ENCODE measurements around the gene SORCS2. TPM values are rescaled to one million over a fixed set of nuclear protein-coding genes. Genes with fewer than 3 reads are reported as not detected.

SORCS2 gene
- polyA plus RNA-seq, 1 donor from 2014 or later = 1.0 TPM

DNA sequence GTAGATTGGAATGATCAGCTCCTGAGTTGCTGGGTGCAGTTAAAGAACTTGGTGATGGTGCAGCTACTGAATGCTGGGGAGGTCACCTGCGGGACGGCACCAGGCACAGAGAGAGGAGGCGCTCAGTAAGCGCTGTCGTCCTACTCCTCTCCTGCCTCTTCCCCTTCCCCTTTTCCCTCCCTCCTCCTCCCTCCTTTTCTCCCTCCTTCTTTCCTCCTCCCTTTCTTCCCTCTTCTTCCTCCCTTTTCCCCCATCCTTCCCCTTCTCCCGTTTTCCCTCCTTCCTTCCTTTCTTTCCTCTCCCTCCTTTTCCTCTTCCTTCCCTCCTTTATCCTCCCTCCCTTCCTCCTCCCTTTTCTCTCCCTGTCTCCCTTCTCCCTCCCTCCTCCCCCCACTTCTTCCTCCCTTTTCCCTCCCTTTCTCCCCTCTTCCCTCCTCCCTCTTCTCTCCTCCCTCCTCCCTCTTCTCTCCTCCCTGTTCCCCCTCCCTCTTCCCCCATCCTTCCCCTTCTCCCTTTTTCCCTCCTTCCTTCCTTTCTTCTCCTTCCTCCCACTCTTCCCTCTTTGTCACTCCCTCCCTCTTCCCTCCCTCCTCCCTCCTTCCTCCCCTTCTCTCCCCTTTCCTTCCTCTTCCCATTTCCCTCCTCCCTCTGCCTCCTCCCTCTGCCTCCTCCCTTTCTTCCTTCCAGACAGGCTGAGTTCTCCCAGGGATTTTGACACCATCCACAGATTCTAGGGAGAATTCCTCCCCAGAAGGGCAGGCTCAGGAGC is 330.3 kb downstream of the SORCS2 start:
- H3K9ac ChIP-seq (ENCODE audit: low read length) = no peak overlapping the region
- no peak overlapping the region for H2AFZ ChIP-seq (ENCODE audit: low read depth, low read length)
- no peak overlapping the region for H3K4me2 ChIP-seq (ENCODE audit: low read length)
- no peaks in the 10 kb centered on the region for H4K20me1 ChIP-seq (ENCODE audit: insufficient read depth)
- H3K9me3 ChIP-seq (ENCODE audit: low read length) = no peaks in the 10 kb centered on the region
- TF ChIP-seq SMC3 (conservative IDR thresholded peaks at IDR 0.05; ENCODE audit: poor library complexity) = no peak
- no peak for TF ChIP-seq POLR2AphosphoS5 (IDR thresholded peaks at IDR 0.05)
- TF ChIP-seq MXI1 (conservative IDR thresholded peaks at IDR 0.05; ENCODE audit: poor library complexity, severe bottlenecking) = no peak
- TF ChIP-seq EZH2 (IDR thresholded peaks at IDR 0.05; ENCODE audit: borderline replicate concordance, insufficient read depth, low read length, poor library complexity, severe bottlenecking) = no peak
- TF ChIP-seq RAD21 (conservative IDR thresholded peaks at IDR 0.05) = no peak
- TF ChIP-seq, protein P1, sequence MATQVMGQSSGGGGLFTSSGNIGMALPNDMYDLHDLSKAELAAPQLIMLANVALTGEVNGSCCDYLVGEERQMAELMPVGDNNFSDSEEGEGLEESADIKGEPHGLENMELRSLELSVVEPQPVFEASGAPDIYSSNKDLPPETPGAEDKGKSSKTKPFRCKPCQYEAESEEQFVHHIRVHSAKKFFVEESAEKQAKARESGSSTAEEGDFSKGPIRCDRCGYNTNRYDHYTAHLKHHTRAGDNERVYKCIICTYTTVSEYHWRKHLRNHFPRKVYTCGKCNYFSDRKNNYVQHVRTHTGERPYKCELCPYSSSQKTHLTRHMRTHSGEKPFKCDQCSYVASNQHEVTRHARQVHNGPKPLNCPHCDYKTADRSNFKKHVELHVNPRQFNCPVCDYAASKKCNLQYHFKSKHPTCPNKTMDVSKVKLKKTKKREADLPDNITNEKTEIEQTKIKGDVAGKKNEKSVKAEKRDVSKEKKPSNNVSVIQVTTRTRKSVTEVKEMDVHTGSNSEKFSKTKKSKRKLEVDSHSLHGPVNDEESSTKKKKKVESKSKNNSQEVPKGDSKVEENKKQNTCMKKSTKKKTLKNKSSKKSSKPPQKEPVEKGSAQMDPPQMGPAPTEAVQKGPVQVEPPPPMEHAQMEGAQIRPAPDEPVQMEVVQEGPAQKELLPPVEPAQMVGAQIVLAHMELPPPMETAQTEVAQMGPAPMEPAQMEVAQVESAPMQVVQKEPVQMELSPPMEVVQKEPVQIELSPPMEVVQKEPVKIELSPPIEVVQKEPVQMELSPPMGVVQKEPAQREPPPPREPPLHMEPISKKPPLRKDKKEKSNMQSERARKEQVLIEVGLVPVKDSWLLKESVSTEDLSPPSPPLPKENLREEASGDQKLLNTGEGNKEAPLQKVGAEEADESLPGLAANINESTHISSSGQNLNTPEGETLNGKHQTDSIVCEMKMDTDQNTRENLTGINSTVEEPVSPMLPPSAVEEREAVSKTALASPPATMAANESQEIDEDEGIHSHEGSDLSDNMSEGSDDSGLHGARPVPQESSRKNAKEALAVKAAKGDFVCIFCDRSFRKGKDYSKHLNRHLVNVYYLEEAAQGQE (IDR thresholded peaks at IDR 0.05; ENCODE audit: borderline replicate concordance) = no peak
- TF ChIP-seq, protein P2, sequence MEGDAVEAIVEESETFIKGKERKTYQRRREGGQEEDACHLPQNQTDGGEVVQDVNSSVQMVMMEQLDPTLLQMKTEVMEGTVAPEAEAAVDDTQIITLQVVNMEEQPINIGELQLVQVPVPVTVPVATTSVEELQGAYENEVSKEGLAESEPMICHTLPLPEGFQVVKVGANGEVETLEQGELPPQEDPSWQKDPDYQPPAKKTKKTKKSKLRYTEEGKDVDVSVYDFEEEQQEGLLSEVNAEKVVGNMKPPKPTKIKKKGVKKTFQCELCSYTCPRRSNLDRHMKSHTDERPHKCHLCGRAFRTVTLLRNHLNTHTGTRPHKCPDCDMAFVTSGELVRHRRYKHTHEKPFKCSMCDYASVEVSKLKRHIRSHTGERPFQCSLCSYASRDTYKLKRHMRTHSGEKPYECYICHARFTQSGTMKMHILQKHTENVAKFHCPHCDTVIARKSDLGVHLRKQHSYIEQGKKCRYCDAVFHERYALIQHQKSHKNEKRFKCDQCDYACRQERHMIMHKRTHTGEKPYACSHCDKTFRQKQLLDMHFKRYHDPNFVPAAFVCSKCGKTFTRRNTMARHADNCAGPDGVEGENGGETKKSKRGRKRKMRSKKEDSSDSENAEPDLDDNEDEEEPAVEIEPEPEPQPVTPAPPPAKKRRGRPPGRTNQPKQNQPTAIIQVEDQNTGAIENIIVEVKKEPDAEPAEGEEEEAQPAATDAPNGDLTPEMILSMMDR (IDR thresholded peaks at IDR 0.05; ENCODE audit: poor library complexity, severe bottlenecking) = no peak
- H3K9me2 ChIP-seq (ENCODE audit: insufficient read depth, low read length) = no peaks in the 10 kb centered on the region
- no peaks in the 10 kb centered on the region for H3K27me3 ChIP-seq (ENCODE audit: insufficient read depth, low read depth, low read length)
- no peaks in the 10 kb centered on the region for H3F3A ChIP-seq (ENCODE audit: insufficient read depth, low read length, poor library complexity, severe bottlenecking)
- no peaks in the 10 kb centered on the region for H3K79me2 ChIP-seq (replicated peaks; ENCODE audit: insufficient read depth, low read length)
- H3K27ac ChIP-seq (ENCODE audit: low read length) = no peak overlapping the region
- no peak overlapping the region for H3K4me3 ChIP-seq (ENCODE audit: low read length)
- no peaks in the 10 kb centered on the region for H3K36me3 ChIP-seq (ENCODE audit: insufficient read depth, low read length)

DNA sequence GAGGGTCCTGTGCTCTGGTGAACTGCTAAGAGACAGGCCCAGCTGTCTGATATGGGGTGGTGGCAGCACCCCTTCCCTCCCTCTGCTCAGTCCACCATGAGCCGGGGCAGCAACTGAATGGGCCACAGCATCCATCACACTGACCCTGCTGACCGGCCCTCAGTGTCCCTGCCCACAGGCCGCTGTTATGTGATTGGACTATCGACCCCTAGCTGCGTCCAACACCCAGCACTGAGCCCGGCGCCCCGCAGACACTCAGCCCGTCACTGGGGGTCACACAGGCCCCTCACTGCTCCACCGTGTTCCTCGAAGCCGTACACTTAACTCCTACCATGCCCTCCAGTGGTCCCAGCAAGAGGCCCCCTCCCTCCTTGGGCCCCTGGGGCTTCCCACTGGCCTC is 331.2 kb downstream of the SORCS2 start:
- Histone ChIP-seq H3K79me2 (replicated peaks; ENCODE audit: insufficient read depth, low read length) (no peaks in the 10 kb centered on the region), H2AFZ (ENCODE audit: low read depth, low read length) (no peak overlapping the region), H3K36me3 (ENCODE audit: insufficient read depth, low read length) (no peaks in the 10 kb centered on the region), H3K4me3 (ENCODE audit: low read length) (no peak overlapping the region), H3F3A (ENCODE audit: insufficient read depth, low read length, poor library complexity, severe bottlenecking) (no peaks in the 10 kb centered on the region), H4K20me1 (ENCODE audit: insufficient read depth) (no peaks in the 10 kb centered on the region), H3K27ac (ENCODE audit: low read length) (no peak overlapping the region), H3K9me2 (ENCODE audit: insufficient read depth, low read length) (no peaks in the 10 kb centered on the region), H3K9me3 (ENCODE audit: low read length) (no peaks in the 10 kb centered on the region), H3K27me3 (ENCODE audit: insufficient read depth, low read depth, low read length) (no peaks in the 10 kb centered on the region), H3K9ac (ENCODE audit: low read length) (no peak overlapping the region), H3K4me2 (ENCODE audit: low read length) (no peak overlapping the region)
- TF ChIP-seq POLR2AphosphoS5 (IDR thresholded peaks at IDR 0.05) (no peak), EZH2 (IDR thresholded peaks at IDR 0.05; ENCODE audit: borderline replicate concordance, insufficient read depth, low read length, poor library complexity, severe bottlenecking) (no peak), RAD21 (conservative IDR thresholded peaks at IDR 0.05) (no peak), SMC3 (conservative IDR thresholded peaks at IDR 0.05; ENCODE audit: poor library complexity) (no peak), EP300 (conservative IDR thresholded peaks at IDR 0.05; ENCODE audit: poor library complexity, severe bottlenecking) (no peak), TAF1 (IDR thresholded peaks at IDR 0.05; ENCODE audit: low read depth) (no peak), MXI1 (conservative IDR thresholded peaks at IDR 0.05; ENCODE audit: poor library complexity, severe bottlenecking) (no peak)
- TF ChIP-seq, protein P1 (IDR thresholded peaks at IDR 0.05; ENCODE audit: borderline replicate concordance) = no peak
- TF ChIP-seq, protein P2 (IDR thresholded peaks at IDR 0.05; ENCODE audit: poor library complexity, severe bottlenecking) = no peak

All from neural cell (in vitro differentiated cells).